ENCODE measurements around the gene ZNF236. TPM values are rescaled to one million over a fixed set of nuclear protein-coding genes. Genes with fewer than 3 reads are reported as not detected.

Gene ZNF236
- total and polyA plus RNA-seq, 2 of the 8 experiments (the other 6 are each of a cell fraction or from before 2014, with no cell fraction given), result 6.7 to 14.5 TPM

GRCh38 chr18:76953583-76954233, 131.4 kb downstream of the ZNF236 start (continued):
- TF ChIP-seq CHD7 (IDR thresholded peaks at IDR 0.05; ENCODE audit: insufficient replicate concordance, low read length), result no peak
- no peak for TF ChIP-seq KDM5A (IDR thresholded peaks at IDR 0.05; ENCODE audit: low read length)
- no peak for TF ChIP-seq EP300 (IDR thresholded peaks at IDR 0.05; ENCODE audit: borderline replicate concordance in 1 of 2, low read depth in 2 of 2, low read length in 2 of 2)
- TF ChIP-seq RAD21 (IDR thresholded peaks at IDR 0.05 in 1 of 2, conservative IDR thresholded peaks at IDR 0.05 in 1 of 2; ENCODE audit: low read depth in 2 of 2, low read length in 2 of 2), result no peak
- TF ChIP-seq RNF2 (IDR thresholded peaks at IDR 0.05; ENCODE audit: borderline replicate concordance, low read depth, low read length, missing control alignments, poor library complexity, severe bottlenecking), result no peak
- no peak for TF ChIP-seq MAFK (IDR thresholded peaks at IDR 0.05; ENCODE audit: low read depth, low read length)
- TF ChIP-seq TEAD4 (IDR thresholded peaks at IDR 0.05; ENCODE audit: low read depth, low read length), result no peak
- no peak for TF ChIP-seq SAP30 (IDR thresholded peaks at IDR 0.05; ENCODE audit: insufficient read depth, insufficient replicate concordance, low read length)
- no peak for TF ChIP-seq SIRT6 (IDR thresholded peaks at IDR 0.05; ENCODE audit: low read length)
- TF ChIP-seq JUND (IDR thresholded peaks at IDR 0.05; ENCODE audit: low read length), result no peak

Data from H1 (cell line).